GM19193 (cell line): Measurements from ENCODE around the gene NTSR1.

Source experiments
- POLR2A ChIP-seq: IDR thresholded peaks from 4 replicates; pipeline ENCODE4 v1.6.1; 2011; ENCODE audit not compliant: insufficient read depth, insufficient read length; ENCODE audit errors: extremely low read depth

The NTSR1 gene

GRCh38 chr20:62697468-62697912 lies 11.1 kb upstream of the NTSR1 start:
- no peak for TF ChIP-seq POLR2A

- TF ChIP-seq POLR2A, result no peak
Observed at GRCh38 chr20:62698231-62698630, 10.4 kb upstream of the NTSR1 start.

- no peak for TF ChIP-seq POLR2A
Observed at GRCh38 chr20:62699296-62699695, 9.3 kb upstream of the NTSR1 start.

- no peak for TF ChIP-seq POLR2A
Observed at GRCh38 chr20:62699741-62700140, 8.9 kb upstream of the NTSR1 start.

- TF ChIP-seq POLR2A, result no peak
Observed at GRCh38 chr20:62700261-62700930, 8.2 kb upstream of the NTSR1 start.

- no peak for TF ChIP-seq POLR2A
Observed at GRCh38 chr20:62701161-62702012, 7.2 kb upstream of the NTSR1 start.

- no peak for TF ChIP-seq POLR2A
Observed at GRCh38 chr20:62702013-62702300, 6.7 kb upstream of the NTSR1 start.

- no peak for TF ChIP-seq POLR2A
Observed at GRCh38 chr20:62702895-62703852, 5.5 kb upstream of the NTSR1 start.

GRCh38 chr20:62703853-62704228 lies 4.8 kb upstream of the NTSR1 start:
- TF ChIP-seq POLR2A, result no peak

GRCh38 chr20:62704341-62704948 lies 4.2 kb upstream of the NTSR1 start:
- no peak for TF ChIP-seq POLR2A

GRCh38 chr20:62705627-62706026 lies 3.0 kb upstream of the NTSR1 start:
- no peak for TF ChIP-seq POLR2A

- TF ChIP-seq POLR2A, result no peak
Observed at GRCh38 chr20:62706344-62706743, 2.3 kb upstream of the NTSR1 start.

- TF ChIP-seq POLR2A, result no peak
Observed at GRCh38 chr20:62706857-62707256, 1.8 kb upstream of the NTSR1 start.

GRCh38 chr20:62707276-62707920 lies 1.2 kb upstream of the NTSR1 start:
- TF ChIP-seq POLR2A, result no peak
